Liver (tissue), 9 donors: ENCODE results near the gene WDR81. TPM values are rescaled to one million over a fixed set of nuclear protein-coding genes. Genes with fewer than 3 reads are reported as not detected.

Source experiments
- DNase-seq: peaks from one replicate; pipeline ENCODE4 v3.0.0-alpha.2; 2017; ENCODE audit warnings: low spot score
- H3K27ac ChIP-seq, 2 donors: one replicate each; pipeline ENCODE4 v1.7.0; 2013; ENCODE audit warnings: inconsistent platforms in 2 of 2, low read length in 2 of 2, control low read depth in 1 of 2, low read depth in 1 of 2, mild to moderate bottlenecking in 1 of 2
- H3K27me3 ChIP-seq, 4 donors: one replicate each; pipeline versions ENCODE4 v1.6.1 to v1.7.0; 2013; ENCODE audit warnings: low read length in 3 of 4, inconsistent platforms in 1 of 4, mild to moderate bottlenecking in 1 of 4, moderate library complexity in 1 of 4; ENCODE audit not compliant: control insufficient read depth in 4 of 4, insufficient read depth in 4 of 4
- H3K36me3 ChIP-seq, 4 donors: one replicate each; pipeline versions ENCODE4 v1.6.1 to v1.7.0; 2013; ENCODE audit warnings: low read length in 3 of 4, mild to moderate bottlenecking in 3 of 4, low read depth in 1 of 4, moderate library complexity in 1 of 4; ENCODE audit not compliant: control insufficient read depth in 4 of 4, insufficient read depth in 3 of 4
- H3K4me1 ChIP-seq, 4 donors: one replicate each; pipeline versions ENCODE4 v1.6.1 to v1.7.0; 2013; ENCODE audit warnings: low read length in 3 of 4, mild to moderate bottlenecking in 3 of 4, moderate library complexity in 1 of 4; ENCODE audit not compliant: control insufficient read depth in 4 of 4, insufficient read depth in 4 of 4
- H3K4me3 ChIP-seq, 3 donors: one replicate each; pipeline versions ENCODE4 v1.6.1 to v1.7.0; 2013; ENCODE audit warnings: low read length in 3 of 3, control low read depth in 1 of 3, low read depth in 1 of 3, mild to moderate bottlenecking in 1 of 3
- H3K9ac ChIP-seq, 2 donors: one replicate each; pipeline ENCODE4 v1.7.0; 2013; ENCODE audit warnings: low read length in 2 of 2, mild to moderate bottlenecking in 2 of 2, moderate library complexity in 2 of 2, control low read depth in 1 of 2, low read depth in 1 of 2
- H3K9me3 ChIP-seq, 4 donors: one replicate each; pipeline versions ENCODE4 v1.6.1 to v1.7.0; 2013; ENCODE audit warnings: low read length in 3 of 4; ENCODE audit not compliant: control insufficient read depth in 4 of 4
- ATF3 ChIP-seq: IDR thresholded peaks from 2 replicates; pipeline ENCODE4 v1.6.1; 2016; ENCODE audit warnings: antibody characterized with exemption
- CTCF ChIP-seq: fragments of 150-350 bp; IDR thresholded peaks from 2 replicates; pipeline ENCODE4 v1.5.1; 2017; ENCODE audit warnings: improper control_type of control experiment, low read depth, low read length; ENCODE audit not compliant: missing input control
- EGR1 ChIP-seq, 2 donors: IDR thresholded peaks; 2 replicates each; pipeline ENCODE4 v1.6.1; 2016 to 2018; ENCODE audit warnings: antibody characterized with exemption in 2 of 2, low read depth in 2 of 2
- FOXA1 ChIP-seq: IDR thresholded peaks from 2 replicates; pipeline ENCODE4 v1.6.1; 2016; ENCODE audit warnings: antibody characterized with exemption
- GABPA ChIP-seq, 2 donors: IDR thresholded peaks in 1 of 2; conservative IDR thresholded peaks in 1 of 2; 2 replicates each; pipeline ENCODE4 v1.6.1; 2016; ENCODE audit warnings: antibody characterized with exemption in 2 of 2, mild to moderate bottlenecking in 1 of 2, moderate library complexity in 1 of 2
- HNF4A ChIP-seq, 2 donors: conservative IDR thresholded peaks; 2 replicates each; pipeline ENCODE4 v1.6.1; 2016; ENCODE audit warnings: antibody characterized with exemption in 2 of 2, mild to moderate bottlenecking in 2 of 2
- HNF4G ChIP-seq: IDR thresholded peaks from 2 replicates; pipeline ENCODE4 v1.6.1; 2016; ENCODE audit warnings: antibody characterized with exemption
- JUND ChIP-seq, 2 donors: IDR thresholded peaks; 2 replicates each; pipeline ENCODE4 v1.6.1; 2016; ENCODE audit warnings: antibody characterized with exemption in 2 of 2
- MAX ChIP-seq: IDR thresholded peaks from 2 replicates; pipeline ENCODE4 v1.6.1; 2016; ENCODE audit warnings: antibody characterized with exemption
- NR2F2 ChIP-seq: IDR thresholded peaks from 2 replicates; pipeline ENCODE4 v1.6.1; 2016; ENCODE audit warnings: antibody characterized with exemption
- RXRA ChIP-seq, 2 donors: IDR thresholded peaks; 2 replicates each; pipeline ENCODE4 v1.6.1; 2017 to 2018; ENCODE audit warnings: antibody characterized with exemption in 2 of 2, mild to moderate bottlenecking in 1 of 2
- SP1 ChIP-seq: IDR thresholded peaks from 2 replicates; pipeline ENCODE4 v1.6.1; 2018; ENCODE audit warnings: antibody characterized with exemption, mild to moderate bottlenecking
- TAF1 ChIP-seq: conservative IDR thresholded peaks from 2 replicates; pipeline ENCODE4 v1.6.1; 2016; ENCODE audit warnings: antibody characterized with exemption, mild to moderate bottlenecking
- YY1 ChIP-seq: IDR thresholded peaks from 2 replicates; pipeline ENCODE4 v1.6.1; 2016; ENCODE audit warnings: antibody characterized with exemption, mild to moderate bottlenecking
- WGBS: extraction: QIAGEN DNeasy Blood & Tissue Kit; methylation state at CpG from one replicate; pipeline ENCODE4 v1.1.7; 2013; 5-methylcytosine and 5-hydroxymethylcytosine counted together
- polyA plus RNA-seq, 2 donors: library from polyadenylated mRNA; stranded (reverse) in 1 of 2; unstranded in 1 of 2; fragments of 200-250 nt in 1 of 2; fragments of >200 nt in 1 of 2; fragmentation: Nextera tagmentation in 1 of 2; extraction: Ambion mirVana in 1 of 2; gene quantifications; one replicate each; pipeline versions ENCODE4 v1.2.1 to v1.2.3, GENCODE V29; 2013 to 2015
- total RNA-seq, 2 donors: library from RNA; depleted of rRNA; stranded (reverse); fragments of >200 nt; gene quantifications; one replicate each; pipeline ENCODE4 v1.2.3, GENCODE V29; 2014
- TF ChIP-seq, protein P1 (sequence below): IDR thresholded peaks from 2 replicates; pipeline ENCODE4 v1.6.1; 2016; ENCODE audit warnings: antibody characterized with exemption
- TF ChIP-seq, protein P2 (sequence below): IDR thresholded peaks from 2 replicates; pipeline ENCODE4 v1.6.1; 2016; ENCODE audit warnings: antibody characterized with exemption, mild to moderate bottlenecking
- donor health status: healthy.
- donor health status: healthy.
- donor health status: healthy.
- donor health status: healthy.
- donor health status: healthy.

Gene WDR81
- total and polyA plus RNA-seq, 4 donors: 12.3 to 41.8 (median 33.0) TPM

- Histone ChIP-seq H3K9ac (peak overlapping the region; percentile 18 to 49), H3K4me3 (peak overlapping the region; percentile 78 to 96 (median 89)), H3K27me3 (no peaks in the 10 kb centered on the region), H3K9me3 (no peaks in the 10 kb centered on the region), H3K36me3 (peaks cover 11 to 24% (median 14%) of the 10 kb centered on the region in 4 donors), H3K4me1 (peaks cover 11 to 54% (median 30%) of the 10 kb centered on the region in 4 donors), H3K27ac (peak overlapping the region; percentile 95 to 96)
- TF ChIP-seq NR2F2 (peak; percentile 81), MAX (peak; percentile 9), GABPA (IDR thresholded peaks at IDR 0.05 in 1 of 2, conservative IDR thresholded peaks at IDR 0.05 in 1 of 2) (no peak), TAF1 (peak; percentile 72), SP1 (peak; percentile 73), HNF4A (conservative IDR thresholded peaks at IDR 0.05) (peak; percentile 51 to 62), CTCF (no peak), JUND (IDR thresholded peaks at IDR 0.05) (peak; percentile 16 to 49), YY1 (peak; percentile 63), ATF3 (peak; percentile 53), EGR1 (IDR thresholded peaks at IDR 0.05; ENCODE audit: low read depth in 2 of 2) (no peak), FOXA1 (no peak), HNF4G (no peak), RXRA (IDR thresholded peaks at IDR 0.05) (peak; percentile 91 to 97)
- TF ChIP-seq, protein P1, sequence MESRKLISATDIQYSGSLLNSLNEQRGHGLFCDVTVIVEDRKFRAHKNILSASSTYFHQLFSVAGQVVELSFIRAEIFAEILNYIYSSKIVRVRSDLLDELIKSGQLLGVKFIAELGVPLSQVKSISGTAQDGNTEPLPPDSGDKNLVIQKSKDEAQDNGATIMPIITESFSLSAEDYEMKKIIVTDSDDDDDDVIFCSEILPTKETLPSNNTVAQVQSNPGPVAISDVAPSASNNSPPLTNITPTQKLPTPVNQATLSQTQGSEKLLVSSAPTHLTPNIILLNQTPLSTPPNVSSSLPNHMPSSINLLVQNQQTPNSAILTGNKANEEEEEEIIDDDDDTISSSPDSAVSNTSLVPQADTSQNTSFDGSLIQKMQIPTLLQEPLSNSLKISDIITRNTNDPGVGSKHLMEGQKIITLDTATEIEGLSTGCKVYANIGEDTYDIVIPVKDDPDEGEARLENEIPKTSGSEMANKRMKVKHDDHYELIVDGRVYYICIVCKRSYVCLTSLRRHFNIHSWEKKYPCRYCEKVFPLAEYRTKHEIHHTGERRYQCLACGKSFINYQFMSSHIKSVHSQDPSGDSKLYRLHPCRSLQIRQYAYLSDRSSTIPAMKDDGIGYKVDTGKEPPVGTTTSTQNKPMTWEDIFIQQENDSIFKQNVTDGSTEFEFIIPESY: no peak
- TF ChIP-seq, protein P2, sequence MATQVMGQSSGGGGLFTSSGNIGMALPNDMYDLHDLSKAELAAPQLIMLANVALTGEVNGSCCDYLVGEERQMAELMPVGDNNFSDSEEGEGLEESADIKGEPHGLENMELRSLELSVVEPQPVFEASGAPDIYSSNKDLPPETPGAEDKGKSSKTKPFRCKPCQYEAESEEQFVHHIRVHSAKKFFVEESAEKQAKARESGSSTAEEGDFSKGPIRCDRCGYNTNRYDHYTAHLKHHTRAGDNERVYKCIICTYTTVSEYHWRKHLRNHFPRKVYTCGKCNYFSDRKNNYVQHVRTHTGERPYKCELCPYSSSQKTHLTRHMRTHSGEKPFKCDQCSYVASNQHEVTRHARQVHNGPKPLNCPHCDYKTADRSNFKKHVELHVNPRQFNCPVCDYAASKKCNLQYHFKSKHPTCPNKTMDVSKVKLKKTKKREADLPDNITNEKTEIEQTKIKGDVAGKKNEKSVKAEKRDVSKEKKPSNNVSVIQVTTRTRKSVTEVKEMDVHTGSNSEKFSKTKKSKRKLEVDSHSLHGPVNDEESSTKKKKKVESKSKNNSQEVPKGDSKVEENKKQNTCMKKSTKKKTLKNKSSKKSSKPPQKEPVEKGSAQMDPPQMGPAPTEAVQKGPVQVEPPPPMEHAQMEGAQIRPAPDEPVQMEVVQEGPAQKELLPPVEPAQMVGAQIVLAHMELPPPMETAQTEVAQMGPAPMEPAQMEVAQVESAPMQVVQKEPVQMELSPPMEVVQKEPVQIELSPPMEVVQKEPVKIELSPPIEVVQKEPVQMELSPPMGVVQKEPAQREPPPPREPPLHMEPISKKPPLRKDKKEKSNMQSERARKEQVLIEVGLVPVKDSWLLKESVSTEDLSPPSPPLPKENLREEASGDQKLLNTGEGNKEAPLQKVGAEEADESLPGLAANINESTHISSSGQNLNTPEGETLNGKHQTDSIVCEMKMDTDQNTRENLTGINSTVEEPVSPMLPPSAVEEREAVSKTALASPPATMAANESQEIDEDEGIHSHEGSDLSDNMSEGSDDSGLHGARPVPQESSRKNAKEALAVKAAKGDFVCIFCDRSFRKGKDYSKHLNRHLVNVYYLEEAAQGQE: peak; percentile 13
- peak; percentile 77 for DNase-seq
- 2% methylated on average over 32 of the region's 32 CpGs for WGBS
These were observed 9.3 kb upstream of the WDR81 start for GRCh38 chr17:1714980-1715802.
